SK-N-SH treated with all-trans-retinoic acid at 6 μM for 48 hours (cell line): ENCODE results near the gene PTPRD.

Experiments
- BACH2 ChIP-seq: fragments of 250-450 bp; sonication (Bioruptor Pico); IDR thresholded peaks from 2 replicates; pipeline ENCODE4 v1.9.0; 2021; ENCODE audit warnings: mild to moderate bottlenecking, borderline replicate concordance
- CSDC2 ChIP-seq: fragments of 250-450 bp; sonication (Bioruptor Pico); IDR thresholded peaks from 2 replicates; pipeline ENCODE4 v1.5.0; 2020; ENCODE audit warnings: mild to moderate bottlenecking, moderate library complexity
- PATZ1 ChIP-seq: fragments of 250-450 bp; sonication (Bioruptor Pico); IDR thresholded peaks from 2 replicates; pipeline ENCODE4 v1.8.0; 2020; ENCODE audit warnings: mild to moderate bottlenecking, moderate library complexity, borderline replicate concordance

GRCh38 chr9:9563817-9564216, 1049.0 kb downstream of the PTPRD start:
- TF ChIP-seq PATZ1 (CRISPR knock-in tag) (no peak), CSDC2 (no peak), BACH2 (CRISPR knock-in tag) (no peak)
